Urothelium cell line (cell line): ENCODE data around the gene AKAP6.

Source experiments
- DNase-seq: peaks from one replicate; pipeline ENCODE4 v3.0.0; 2011; ENCODE audit warnings: low spot score, mixed read lengths
- FAIRE-seq: peaks from 2 replicates; lab custom pipeline; 2011; peaks lifted over from hg19 to GRCh38; lab: Jason Lieb, UNC

Gene AKAP6

GRCh38 chr14:32514681-32515080 is 185.6 kb downstream of the AKAP6 start:
- FAIRE-seq (no peak), DNase-seq (no peak)

- no peak for FAIRE-seq
- DNase-seq, result no peak
Measured at GRCh38 chr14:32524609-32525375, 195.7 kb downstream of the AKAP6 start.

DNA sequence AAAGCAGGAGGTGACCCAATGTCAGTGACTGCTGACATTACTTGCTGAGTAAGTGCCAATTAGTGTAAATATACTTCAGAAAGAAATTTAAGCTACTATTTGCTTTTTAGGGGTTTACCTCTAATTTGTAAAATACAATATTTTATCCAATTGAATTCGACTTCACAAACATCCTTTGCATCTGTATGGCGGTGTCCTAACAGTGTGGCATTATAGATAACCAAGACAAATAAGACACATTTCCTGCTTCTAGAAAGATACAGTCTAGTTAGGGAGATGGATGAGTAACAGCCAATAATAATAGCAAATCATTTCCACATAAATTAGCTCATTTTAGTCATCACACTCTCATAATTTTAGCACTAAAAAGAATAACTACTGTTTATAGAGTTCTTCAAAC is 196.5 kb downstream of the AKAP6 start:
- FAIRE-seq, result no peak
- no peak for DNase-seq

GRCh38 chr14:32530800-32531199 is 201.7 kb downstream of the AKAP6 start:
- FAIRE-seq, result no peak
- no peak for DNase-seq

DNA sequence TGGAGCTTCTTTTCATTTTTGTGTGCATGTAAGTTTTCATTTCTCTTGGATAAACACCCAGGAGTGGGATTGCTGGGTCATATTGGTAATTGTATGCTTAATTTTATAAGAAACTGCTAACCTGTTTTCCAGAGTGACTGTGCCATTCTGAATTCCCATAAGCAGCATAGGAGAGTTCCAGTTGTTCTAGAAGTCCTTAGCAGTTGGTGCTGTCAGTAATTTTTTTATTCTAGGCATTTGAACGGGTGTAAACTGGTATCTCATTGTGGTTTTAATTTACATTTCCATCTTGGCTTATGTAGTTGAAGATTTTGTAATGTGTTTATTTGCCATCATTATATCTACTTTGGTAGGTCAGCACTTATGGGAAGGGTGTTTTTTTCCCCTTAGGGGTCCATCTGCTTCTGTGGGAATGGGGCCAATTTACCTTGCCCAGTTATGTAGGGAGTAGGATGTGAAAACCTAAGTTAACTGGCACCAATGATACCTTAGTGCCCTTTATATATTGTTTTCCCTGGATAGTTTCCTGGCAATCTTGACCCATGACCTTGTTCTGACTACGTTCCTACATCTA is 202.9 kb downstream of the AKAP6 start:
- FAIRE-seq, result no peak

GRCh38 chr14:32534145-32534544 is 205.0 kb downstream of the AKAP6 start:
- FAIRE-seq (no peak), DNase-seq (no peak)

More for the DNA sequence above, 202.9 kb downstream of the AKAP6 start:
- no peak for DNase-seq

DNA sequence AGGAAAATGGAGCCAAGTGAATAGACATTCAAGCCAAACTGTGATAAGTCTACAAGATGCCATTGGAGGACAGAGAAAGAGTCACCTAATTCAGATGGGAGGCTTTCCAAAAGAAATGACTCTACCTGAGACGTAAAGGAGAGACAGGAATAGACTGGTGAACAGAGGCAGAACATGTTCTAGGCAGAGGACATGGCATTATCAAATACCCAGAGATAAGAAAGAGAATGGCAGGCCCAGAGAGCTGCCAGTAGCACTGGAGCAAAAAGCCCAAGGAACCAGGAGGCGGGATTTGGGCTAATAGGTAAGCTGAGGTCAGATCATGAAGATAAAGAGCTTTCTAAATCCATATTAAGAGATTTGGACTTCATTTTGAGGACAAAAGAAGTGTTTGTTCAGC is 207.1 kb downstream of the AKAP6 start:
- FAIRE-seq (no peak), DNase-seq (no peak)

DNA sequence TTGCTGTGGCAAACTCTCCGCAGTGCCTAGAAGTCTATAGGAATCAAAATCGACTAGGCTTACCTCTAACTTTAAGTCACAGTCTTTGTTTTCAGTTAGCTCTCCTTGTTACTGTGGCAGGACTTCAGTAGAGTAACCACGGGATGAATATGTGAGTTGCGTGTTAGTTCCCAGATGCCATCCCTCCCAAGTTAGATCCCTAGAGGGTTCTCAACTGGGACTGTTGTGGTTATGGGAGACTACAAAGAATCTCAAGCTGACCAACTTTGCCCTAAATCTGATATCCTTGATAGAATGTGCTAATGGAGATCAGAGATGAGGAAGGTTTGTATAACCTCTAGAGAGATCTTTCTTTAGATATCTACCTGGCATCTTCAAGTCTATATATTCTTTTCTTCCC is 208.1 kb downstream of the AKAP6 start:
- FAIRE-seq (no peak), DNase-seq (no peak)

DNA sequence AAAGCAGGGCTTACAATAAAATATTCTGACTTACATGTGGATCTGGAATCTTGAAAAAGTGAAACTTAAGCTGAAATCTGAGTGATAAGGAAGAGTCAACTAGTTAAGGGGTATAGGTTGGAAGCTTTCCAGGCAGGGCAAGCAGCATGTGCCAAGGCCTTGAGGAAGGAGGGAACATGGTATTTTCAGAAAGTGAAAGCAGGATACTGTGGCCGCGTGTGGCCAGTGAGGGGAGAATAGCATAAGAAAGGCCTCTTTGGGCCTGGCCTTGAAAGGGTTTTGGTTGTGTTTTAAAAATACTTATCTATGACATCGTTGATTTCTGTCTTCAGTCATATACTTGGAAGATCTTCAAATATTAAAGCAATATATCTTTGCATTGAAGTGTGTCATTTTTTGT is 213.4 kb downstream of the AKAP6 start:
- FAIRE-seq, result no peak
- no peak for DNase-seq

GRCh38 chr14:32545095-32545494 is 216.0 kb downstream of the AKAP6 start:
- FAIRE-seq (no peak), DNase-seq (no peak)

DNA sequence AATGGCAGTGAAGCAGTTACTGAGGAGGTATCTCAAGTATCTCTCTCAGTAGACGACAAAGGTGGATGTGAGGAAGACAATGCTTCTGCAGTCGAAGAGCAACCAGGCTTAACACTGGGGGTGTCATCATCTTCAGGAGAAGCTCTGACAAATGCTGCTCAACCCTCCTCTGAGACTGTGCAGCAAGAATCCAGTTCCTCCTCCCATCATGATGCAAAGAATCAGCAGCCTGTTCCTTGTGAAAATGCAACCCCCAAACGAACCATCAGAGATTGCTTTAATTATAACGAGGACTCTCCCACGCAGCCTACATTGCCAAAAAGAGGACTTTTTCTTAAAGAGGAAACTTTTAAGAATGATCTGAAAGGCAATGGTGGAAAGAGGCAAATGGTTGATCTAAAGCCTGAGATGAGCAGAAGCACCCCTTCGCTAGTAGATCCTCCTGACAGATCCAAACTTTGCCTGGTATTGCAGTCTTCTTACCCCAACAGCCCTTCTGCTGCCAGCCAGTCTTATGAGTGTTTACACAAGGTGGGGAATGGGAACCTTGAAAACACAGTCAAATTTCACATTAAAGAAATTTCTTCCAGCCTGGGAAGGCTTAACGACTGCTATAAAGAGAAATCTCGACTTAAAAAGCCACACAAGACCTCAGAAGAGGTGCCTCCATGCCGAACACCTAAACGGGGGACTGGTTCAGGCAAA is 216.6 kb downstream of the AKAP6 start:
- DNase-seq (no peak), FAIRE-seq (no peak)

DNA sequence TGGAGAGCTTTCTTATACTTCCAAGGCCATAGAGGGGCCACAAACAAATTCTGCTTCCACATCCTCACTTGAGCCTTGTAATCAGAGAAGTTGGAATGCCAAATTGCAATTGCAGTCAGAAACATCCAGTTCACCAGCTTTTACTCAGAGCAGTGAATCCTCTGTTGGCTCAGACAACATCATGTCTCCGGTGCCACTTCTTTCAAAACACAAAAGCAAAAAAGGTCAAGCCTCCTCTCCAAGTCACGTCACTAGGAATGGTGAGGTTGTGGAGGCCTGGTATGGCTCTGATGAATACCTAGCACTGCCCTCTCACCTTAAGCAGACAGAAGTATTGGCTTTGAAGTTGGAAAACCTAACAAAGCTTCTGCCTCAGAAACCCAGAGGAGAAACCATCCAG is 217.1 kb downstream of the AKAP6 start:
- DNase-seq, result no peak
- FAIRE-seq, result no peak

GRCh38 chr14:32552766-32553165 is 223.7 kb downstream of the AKAP6 start:
- FAIRE-seq (no peak), DNase-seq (no peak)

DNA sequence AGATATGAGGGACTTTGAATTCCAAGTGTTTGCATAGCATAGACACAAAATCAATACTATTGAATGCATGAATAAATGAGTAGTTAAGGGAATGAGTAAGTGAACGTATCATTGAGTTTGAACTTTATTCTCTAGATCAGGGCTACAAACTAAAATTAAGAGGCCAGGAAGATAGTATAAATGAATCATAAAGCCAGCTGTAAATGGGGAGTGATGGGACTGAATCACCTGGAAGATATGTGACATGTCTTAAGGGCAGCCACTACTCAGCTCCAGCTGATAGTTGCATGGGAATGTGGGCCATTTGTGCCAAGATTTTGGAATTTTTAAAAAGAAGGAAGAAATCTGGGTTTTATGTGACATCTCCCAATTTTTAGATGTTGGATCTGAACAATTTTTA is 229.9 kb downstream of the AKAP6 start:
- DNase-seq (no peak), FAIRE-seq (no peak)

DNA sequence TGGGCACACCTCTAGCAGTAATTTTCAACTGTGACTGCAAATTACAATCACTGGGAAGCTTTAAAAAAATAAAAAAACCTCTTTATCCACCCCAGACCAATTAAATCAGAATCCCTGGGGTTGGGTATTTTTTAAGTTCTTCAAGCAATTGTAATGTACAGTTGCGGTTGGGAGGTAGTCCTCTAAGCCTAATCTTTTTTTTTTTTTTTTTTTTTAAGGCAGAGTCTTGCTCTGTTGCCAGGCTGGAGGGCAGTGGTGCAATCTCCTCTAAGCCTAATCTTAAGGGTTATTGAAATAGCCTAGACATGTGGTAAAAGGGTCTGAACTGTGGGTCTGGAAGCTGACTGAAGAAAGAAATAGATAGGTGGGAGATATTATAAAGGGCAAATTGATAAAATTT is 230.5 kb downstream of the AKAP6 start:
- DNase-seq (no peak), FAIRE-seq (no peak)

- FAIRE-seq (no peak), DNase-seq (peak; percentile 61)
Measured at GRCh38 chr14:32560209-32560857, 231.2 kb downstream of the AKAP6 start.

- no peak for FAIRE-seq
Measured at GRCh38 chr14:32561520-32561919, 232.4 kb downstream of the AKAP6 start.

GRCh38 chr14:32564596-32564995 is 235.5 kb downstream of the AKAP6 start:
- no peak for FAIRE-seq
- no peak for DNase-seq

More at GRCh38 chr14:32561520-32561919, 232.4 kb downstream of the AKAP6 start:
- peak; percentile 11 for DNase-seq

DNA sequence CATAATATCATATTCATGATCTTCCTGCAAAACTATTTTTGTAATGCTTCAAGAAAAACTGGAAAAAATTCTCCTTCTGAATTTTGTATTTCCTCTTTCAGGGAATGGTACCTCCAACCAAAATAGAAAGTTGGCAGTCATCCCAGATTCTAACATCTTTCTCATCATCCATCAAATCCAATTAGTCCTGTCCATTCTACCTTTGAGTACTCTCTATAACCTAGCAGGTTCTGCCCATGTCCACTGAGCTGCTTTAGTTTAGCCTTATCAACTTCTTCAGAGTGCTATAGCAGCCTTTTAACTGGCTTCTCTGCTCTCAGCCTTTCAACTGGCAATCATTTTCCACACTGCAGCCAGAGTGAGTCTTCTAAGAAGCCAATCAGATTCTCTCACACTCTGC is 236.2 kb downstream of the AKAP6 start:
- no peak for FAIRE-seq
- DNase-seq, result no peak

DNA sequence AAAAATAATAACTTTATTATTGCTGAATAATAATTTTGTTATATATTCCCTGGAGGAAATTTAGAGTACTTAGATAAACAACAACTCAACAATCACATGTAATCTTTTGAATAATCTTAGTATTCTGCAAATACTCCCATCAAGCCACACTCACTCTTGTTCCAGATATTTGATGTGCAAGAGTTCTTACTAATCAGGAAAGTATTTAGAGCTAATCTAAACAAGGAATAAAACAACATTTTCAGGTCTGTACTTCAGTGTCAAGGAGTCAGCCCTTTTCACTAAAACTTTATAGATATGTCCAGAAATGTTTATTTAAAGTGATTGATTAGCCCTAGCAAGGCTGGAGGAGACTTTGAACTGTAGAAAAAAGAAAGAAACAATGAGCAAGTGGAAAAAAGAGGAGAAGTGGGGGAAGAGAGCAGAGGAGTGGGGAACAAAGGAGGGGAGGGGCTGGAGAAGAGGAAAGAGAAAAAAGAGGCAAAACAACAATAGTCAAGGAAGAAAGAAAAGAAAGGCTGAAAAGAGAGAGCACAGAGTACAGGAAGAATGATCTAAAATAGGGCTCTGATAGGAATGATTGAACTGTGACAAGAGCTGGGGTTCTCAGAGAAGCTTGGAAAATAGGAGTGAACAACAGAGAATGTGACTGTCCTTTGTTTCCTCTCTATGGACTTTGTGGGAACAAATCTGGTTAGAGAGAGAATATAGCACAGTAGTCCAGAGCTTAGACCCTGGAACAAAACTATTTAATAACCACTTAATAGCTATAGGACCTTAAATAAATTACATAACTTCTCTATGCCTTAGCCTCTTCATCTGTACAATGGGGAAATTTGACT is 238.7 kb downstream of the AKAP6 start:
- DNase-seq, result no peak
- no peak for FAIRE-seq

GRCh38 chr14:32571551-32571950 is 242.5 kb downstream of the AKAP6 start:
- DNase-seq (no peak), FAIRE-seq (no peak)
